Endodermal cell (in vitro differentiated cells): ENCODE data around the gene FCRLB. TPM values are rescaled to one million over a fixed set of nuclear protein-coding genes. Genes with fewer than 3 reads are reported as not detected.

ENCODE experiments used
- DNase-seq: peaks from one replicate; pipeline ENCODE4 v3.0.0-alpha.2; 2017
- H3K27ac ChIP-seq: 2 replicates; pipeline ENCODE4 v1.5.1; 2013; ENCODE audit warnings: mild to moderate bottlenecking, low read depth, low read length, moderate library complexity
- H3K27me3 ChIP-seq: 2 replicates; pipeline ENCODE4 v1.6.1; 2013; ENCODE audit warnings: mild to moderate bottlenecking, low read length, moderate library complexity; ENCODE audit not compliant: insufficient read depth, control insufficient read depth, poor library complexity, severe bottlenecking
- H3K36me3 ChIP-seq: 2 replicates; pipeline ENCODE4 v1.7.0; 2013; ENCODE audit warnings: mild to moderate bottlenecking, low read length, moderate library complexity; ENCODE audit not compliant: control insufficient read depth, insufficient read depth
- H3K4me1 ChIP-seq: one replicate; pipeline ENCODE4 v1.7.0; 2013; ENCODE audit warnings: low read length; ENCODE audit not compliant: control insufficient read depth, insufficient read depth
- H3K4me3 ChIP-seq: 2 replicates; pipeline ENCODE4 v1.5.1; 2013; ENCODE audit warnings: mild to moderate bottlenecking, low read length, moderate library complexity
- H3K9ac ChIP-seq: 2 replicates; pipeline ENCODE4 v1.6.1; 2013; ENCODE audit warnings: mild to moderate bottlenecking, low read length, moderate library complexity; ENCODE audit not compliant: poor library complexity, severe bottlenecking; ENCODE audit errors: extremely low read depth
- H3K9me3 ChIP-seq: 2 replicates; pipeline ENCODE4 v1.6.1; 2013; ENCODE audit warnings: mild to moderate bottlenecking, low read length, moderate library complexity; ENCODE audit not compliant: control insufficient read depth
- H3K27ac Mint-ChIP-seq: 2 replicates; pipeline ENCODE4 v1.8.0; 2020; ENCODE audit warnings: mixed read lengths
- H3K27me3 Mint-ChIP-seq: 2 replicates; pipeline ENCODE4 v1.8.0; 2021; ENCODE audit warnings: mild to moderate bottlenecking, mixed read lengths; ENCODE audit not compliant: insufficient read depth
- H3K36me3 Mint-ChIP-seq: 2 replicates; pipeline ENCODE4 v1.8.0; 2020; ENCODE audit warnings: low read depth, mixed read lengths
- H3K4me1 Mint-ChIP-seq: 2 replicates; pipeline ENCODE4 v1.8.0; 2020; ENCODE audit warnings: mixed read lengths
- H3K4me3 Mint-ChIP-seq: 2 replicates; pipeline ENCODE4 v1.8.0; 2020; ENCODE audit warnings: mild to moderate bottlenecking, moderate library complexity, mixed read lengths
- H3K9me3 Mint-ChIP-seq: 2 replicates; pipeline ENCODE4 v1.8.0; 2020; ENCODE audit warnings: mild to moderate bottlenecking, mixed read lengths
- WGBS, 2 experiments: methylation state at CpG; one replicate each; pipeline versions ENCODE4 v1.1.5 to v1.1.7; 2013; ENCODE audit warnings: missing lambda C conversion rate in 2 of 2, mixed read lengths in 1 of 2; ENCODE audit not compliant: insufficient coverage in 1 of 2, insufficient read length in 1 of 2; 5-methylcytosine and 5-hydroxymethylcytosine counted together
- total RNA-seq, 2 donors: library from RNA; stranded (reverse); fragmentation: NEBNext Ultra II Directional in 1 of 2; extraction: Animal tissue kit (Norgen Biotek cat#: 25700) in 1 of 2; gene quantifications; 2 replicates in 1 of 2; 3 replicates in 1 of 2; pipeline ENCODE4 v1.2.1, GENCODE V29; 2021
- TF ChIP-seq, protein P1 (sequence below): fragments of 200-600 bp; sonication (generic); conservative IDR thresholded peaks from 2 replicates; pipeline ENCODE4 v1.5.0; 2021; ENCODE audit warnings: antibody characterized with exemption, mild to moderate bottlenecking

The FCRLB gene
- total RNA-seq, 2 donors from 2014 or later, result 0.22 to 0.51 TPM

DNA sequence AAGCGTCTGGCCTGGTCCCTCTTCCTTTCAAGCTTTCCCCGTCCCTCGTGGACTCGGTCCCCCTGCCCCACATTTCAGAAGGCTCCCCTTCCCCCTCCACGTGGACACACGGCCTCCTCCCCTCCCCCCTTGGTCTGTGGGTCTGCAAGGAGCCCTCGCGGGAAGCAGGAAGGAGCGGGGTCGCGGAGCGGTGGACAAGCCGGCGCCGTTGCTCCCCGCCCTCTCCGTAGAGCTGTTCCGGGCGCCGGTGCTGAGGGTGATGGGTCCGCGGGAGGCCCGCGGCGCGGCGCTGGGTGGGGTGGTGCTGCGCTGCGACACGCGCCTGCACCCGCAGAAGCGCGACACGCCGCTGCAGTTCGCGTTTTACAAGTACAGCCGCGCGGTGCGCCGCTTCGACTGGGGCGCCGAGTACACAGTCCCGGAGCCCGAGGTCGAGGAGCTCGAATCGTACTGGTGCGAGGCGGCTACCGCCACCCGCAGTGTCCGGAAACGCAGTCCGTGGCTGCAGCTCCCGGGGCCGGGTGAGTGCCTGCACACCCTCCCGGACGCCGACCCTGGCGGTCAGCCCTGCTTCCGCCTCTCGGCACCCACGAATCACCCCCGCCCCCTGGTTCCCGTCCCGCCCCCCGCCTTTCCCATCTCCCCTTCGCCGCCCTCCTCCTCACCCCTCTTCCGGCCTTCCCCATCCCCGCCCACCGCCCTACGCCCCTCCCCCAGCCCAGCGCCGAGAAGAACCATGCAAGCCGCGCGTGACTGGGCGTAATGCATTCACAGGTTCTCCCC is 5.3 kb downstream of the FCRLB start:
- Histone ChIP-seq H3K9me3 (no peaks in the 10 kb centered on the region), H3K4me1 (peaks cover 8% of the 10 kb centered on the region), H3K27ac (no peak overlapping the region), H3K4me3 (peak overlapping the region; percentile 87), H3K36me3 (no peaks in the 10 kb centered on the region), H3K9ac (peak overlapping the region; percentile 38), H3K27me3 (peaks cover 76% of the 10 kb centered on the region)
- 0% methylated on average over 13 to 78 of the region's 83 CpGs for WGBS, 2 experiments
- Mint-ChIP-seq H3K36me3 (no peaks in the 10 kb centered on the region), H3K27ac (peak overlapping the region; percentile 44), H3K4me1 (peaks cover 22% of the 10 kb centered on the region), H3K27me3 (peaks cover 86% of the 10 kb centered on the region), H3K9me3 (no peaks in the 10 kb centered on the region), H3K4me3 (peak overlapping the region; percentile 69)
- TF ChIP-seq, protein P1, sequence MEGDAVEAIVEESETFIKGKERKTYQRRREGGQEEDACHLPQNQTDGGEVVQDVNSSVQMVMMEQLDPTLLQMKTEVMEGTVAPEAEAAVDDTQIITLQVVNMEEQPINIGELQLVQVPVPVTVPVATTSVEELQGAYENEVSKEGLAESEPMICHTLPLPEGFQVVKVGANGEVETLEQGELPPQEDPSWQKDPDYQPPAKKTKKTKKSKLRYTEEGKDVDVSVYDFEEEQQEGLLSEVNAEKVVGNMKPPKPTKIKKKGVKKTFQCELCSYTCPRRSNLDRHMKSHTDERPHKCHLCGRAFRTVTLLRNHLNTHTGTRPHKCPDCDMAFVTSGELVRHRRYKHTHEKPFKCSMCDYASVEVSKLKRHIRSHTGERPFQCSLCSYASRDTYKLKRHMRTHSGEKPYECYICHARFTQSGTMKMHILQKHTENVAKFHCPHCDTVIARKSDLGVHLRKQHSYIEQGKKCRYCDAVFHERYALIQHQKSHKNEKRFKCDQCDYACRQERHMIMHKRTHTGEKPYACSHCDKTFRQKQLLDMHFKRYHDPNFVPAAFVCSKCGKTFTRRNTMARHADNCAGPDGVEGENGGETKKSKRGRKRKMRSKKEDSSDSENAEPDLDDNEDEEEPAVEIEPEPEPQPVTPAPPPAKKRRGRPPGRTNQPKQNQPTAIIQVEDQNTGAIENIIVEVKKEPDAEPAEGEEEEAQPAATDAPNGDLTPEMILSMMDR, result no peak
- DNase-seq, result peak; percentile 95

DNA sequence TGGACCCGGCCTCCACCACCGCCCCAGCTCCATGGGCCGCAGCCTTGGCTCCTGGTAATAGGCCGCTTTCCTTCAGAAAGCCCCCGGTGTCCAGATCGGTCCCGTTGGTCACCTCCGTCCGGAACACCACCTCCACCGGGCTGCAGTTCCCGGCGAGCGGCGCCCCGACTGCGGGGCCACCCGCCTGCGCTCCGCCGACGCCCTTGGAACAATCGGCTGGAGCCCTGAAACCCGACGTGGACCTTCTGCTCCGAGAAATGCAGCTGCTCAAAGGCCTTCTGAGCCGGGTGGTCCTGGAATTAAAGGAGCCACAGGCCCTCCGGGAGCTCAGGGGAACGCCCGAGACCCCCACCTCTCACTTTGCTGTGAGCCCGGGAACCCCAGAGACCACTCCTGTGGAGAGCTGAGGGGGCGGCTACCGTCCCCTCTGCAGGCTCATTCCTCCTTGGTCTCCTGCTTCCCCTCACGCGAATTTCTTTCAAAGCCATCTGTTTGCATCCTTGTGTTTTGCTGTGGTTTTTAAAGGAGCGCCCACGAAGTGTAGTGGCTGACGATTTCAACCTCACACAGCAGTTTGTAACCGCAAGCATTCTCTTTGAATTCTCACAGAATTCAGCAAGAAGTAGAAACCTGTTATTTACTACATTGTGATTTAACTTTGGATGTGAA is 6.0 kb downstream of the FCRLB start:
- Histone ChIP-seq H3K9me3 (no peaks in the 10 kb centered on the region), H3K4me3 (peak overlapping the region; percentile 77), H3K27ac (no peak overlapping the region), H3K36me3 (no peaks in the 10 kb centered on the region), H3K27me3 (peaks cover 71% of the 10 kb centered on the region), H3K9ac (peak overlapping the region; percentile 8), H3K4me1 (peaks cover 12% of the 10 kb centered on the region)
- H3K9me3 Mint-ChIP-seq, result no peaks in the 10 kb centered on the region
- peak overlapping the region; percentile 69 for H3K4me3 Mint-ChIP-seq
- peaks cover 79% of the 10 kb centered on the region for H3K27me3 Mint-ChIP-seq
- no peaks in the 10 kb centered on the region for H3K36me3 Mint-ChIP-seq
- no peak for DNase-seq
- 8 to 15% methylated on average over 9 to 38 of the region's 38 CpGs for WGBS, 2 experiments
- H3K4me1 Mint-ChIP-seq, result peaks cover 27% of the 10 kb centered on the region
- peak overlapping the region; percentile 13 for H3K27ac Mint-ChIP-seq
- TF ChIP-seq, protein P1, result no peak

DNA sequence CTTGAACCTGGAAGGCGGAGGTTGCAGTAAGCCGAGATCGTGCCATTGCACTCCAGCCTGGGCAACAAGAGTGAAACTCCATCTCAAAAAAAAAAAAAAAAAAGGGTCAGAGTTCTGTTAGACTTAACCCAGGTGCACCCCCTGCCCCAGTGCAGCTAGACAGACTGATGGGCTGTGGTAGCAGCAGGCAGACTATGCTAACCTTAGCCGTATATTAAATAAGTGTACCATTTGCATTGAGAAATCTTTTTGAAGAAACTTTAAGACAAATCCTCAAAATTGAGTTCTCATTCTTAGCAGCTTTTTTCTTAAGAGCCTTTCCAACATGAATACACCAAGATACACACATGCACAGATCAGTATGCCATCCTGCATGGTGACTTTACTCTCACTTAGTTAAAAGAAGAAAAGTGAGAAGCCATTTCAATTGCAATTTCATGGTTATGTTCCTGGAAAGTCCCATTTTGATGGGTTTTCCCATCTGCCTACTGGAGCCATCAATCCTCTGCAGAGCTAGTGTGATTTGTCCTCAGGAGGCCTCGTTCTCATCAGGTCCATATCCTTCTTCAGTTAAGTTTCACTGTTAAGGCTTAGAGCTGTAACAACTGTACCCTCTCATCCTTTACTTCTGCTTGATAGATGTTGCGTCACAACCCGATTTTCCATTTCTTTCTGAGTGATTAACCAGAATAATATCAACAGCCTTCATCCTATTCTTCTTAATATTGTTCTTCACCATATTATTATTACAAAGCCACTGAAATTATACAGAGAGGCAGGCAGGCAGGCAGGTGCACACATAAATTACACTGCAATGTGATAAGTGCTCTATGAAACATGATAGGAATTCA is 7.3 kb downstream of the FCRLB start:
- 60 to 79% methylated on average over 3 to 7 of the region's 7 CpGs for WGBS, 2 experiments
- Histone ChIP-seq H3K9me3 (no peaks in the 10 kb centered on the region), H3K4me3 (no peak overlapping the region), H3K36me3 (no peaks in the 10 kb centered on the region), H3K4me1 (peaks cover 16% of the 10 kb centered on the region), H3K27ac (no peak overlapping the region), H3K27me3 (peaks cover 68% of the 10 kb centered on the region), H3K9ac (no peak overlapping the region)
- no peaks in the 10 kb centered on the region for H3K9me3 Mint-ChIP-seq
- DNase-seq, result no peak
- H3K4me1 Mint-ChIP-seq, result peaks cover 33% of the 10 kb centered on the region
- peaks cover 77% of the 10 kb centered on the region for H3K27me3 Mint-ChIP-seq
- H3K4me3 Mint-ChIP-seq, result peak overlapping the region; percentile 69
- H3K27ac Mint-ChIP-seq, result no peak overlapping the region
- H3K36me3 Mint-ChIP-seq, result no peaks in the 10 kb centered on the region
- TF ChIP-seq, protein P1, result no peak
